GM18517 (cell line): ENCODE results near the gene SPNS2.

Source experiments
- ATAC-seq: cut with Tn5 transposase; IDR thresholded peaks from one replicate; pipeline ENCODE4 v1.9.1; 2021; ENCODE audit warnings: mild to moderate bottlenecking, moderate library complexity; ENCODE audit not compliant: unreplicated experiment

Gene SPNS2

DNA sequence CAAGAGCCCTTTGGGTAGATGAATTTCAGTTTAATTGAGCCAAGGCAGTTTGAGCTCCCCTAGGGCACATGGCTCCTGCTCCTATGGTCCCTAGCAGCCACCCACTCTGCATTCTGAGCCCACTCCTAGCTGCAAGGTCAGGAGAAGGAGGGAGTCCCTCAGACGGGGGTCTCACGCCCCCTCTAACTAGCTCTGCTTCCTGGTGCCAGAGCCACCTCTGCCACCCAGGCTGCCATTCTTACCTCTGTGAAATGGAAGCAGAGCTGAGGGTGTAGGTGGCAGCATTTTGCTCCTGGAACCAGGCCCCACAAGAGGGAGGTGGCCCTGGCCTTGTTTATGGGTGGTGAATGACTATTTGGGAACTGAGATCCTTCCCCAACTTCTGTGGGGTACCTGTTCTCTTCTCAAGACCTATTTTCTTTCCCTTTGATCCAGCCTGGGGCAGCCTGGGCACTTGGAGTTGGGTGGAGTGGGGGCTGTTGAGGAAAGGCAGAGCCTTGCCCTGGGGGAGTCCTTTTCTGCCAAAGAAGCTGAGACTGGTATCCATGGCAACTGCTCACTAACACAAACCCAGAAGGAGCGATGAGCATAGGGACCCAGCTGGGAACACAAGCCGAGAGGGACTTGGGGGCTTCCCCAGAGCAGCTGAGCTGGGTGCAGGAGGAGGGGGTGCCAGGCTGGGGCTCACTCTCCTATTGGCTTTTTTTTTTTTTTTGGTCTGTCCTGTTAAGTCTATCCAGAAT is 4.8 kb downstream of the SPNS2 start:
- ATAC-seq, result no peak

DNA sequence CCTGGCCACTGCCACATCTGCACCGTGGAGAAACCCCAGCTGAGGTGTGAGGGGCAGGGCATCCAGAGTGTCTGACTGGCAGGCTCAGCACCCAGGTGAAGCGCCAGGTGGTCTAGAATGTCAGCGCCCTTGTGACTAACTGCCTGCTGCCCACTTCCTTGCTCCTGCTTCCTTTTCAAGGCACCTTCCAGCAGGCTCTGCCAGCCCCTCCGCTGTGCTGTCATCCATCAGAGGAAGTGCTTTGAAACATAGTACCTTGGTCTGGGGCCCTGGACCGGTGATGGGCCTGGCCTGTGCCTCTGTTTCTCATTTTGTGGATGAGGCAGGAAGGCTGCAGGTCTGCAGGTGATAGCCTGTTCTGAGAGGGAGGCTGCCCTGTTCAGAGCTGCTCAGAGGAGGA is 5.5 kb downstream of the SPNS2 start:
- no peak for ATAC-seq

DNA sequence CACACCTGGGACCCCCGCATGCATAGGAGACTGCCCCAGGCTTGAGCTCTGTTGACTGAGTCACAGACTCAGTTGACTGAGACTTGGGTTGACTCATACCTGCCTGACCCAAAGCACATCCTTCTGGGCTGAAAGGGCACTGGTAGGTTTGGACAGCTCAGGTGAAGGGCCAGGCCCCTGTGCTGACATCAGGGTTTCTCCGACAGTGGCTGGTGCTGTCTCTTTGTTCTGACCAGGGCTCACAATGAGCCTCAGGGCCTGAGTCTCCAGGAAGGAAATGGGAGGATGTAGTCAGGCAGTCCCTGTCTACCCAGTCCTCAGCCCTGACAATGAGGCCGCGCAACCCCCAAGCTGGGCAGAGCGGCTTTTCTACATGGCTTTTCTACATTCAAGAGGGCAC is 6.5 kb downstream of the SPNS2 start:
- no peak for ATAC-seq

DNA sequence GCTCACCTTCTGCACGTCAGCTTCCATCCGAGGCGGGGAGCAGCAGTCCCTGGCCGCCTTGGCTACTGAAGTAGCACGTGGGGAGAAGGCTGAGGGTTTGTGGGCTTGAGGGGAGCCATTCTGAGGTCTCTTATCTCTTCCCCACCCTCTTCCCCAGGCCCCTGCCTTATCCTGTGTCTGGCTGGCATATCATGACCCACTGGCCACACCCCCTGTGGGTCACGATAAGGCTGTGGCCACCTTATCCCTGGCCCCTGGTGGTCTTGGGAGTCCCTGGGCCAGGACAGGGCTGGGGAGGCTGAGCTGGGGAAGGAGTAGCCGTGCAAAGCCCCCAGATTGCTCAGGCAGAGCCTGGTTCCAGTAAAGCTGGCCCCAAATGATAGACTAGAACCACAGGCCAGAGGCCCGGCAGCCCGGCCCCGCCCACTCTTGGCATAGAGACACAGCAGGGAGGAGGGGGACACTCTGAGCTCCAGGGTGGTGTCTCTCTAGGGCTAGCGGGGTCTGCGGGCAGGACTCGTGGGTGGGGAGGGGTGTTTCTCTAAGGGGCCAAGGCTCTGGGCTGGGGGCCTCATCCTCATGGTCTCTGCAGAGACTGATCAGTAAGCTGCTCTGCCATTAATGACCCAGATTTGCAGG is 7.6 kb downstream of the SPNS2 start:
- ATAC-seq, result no peak

DNA sequence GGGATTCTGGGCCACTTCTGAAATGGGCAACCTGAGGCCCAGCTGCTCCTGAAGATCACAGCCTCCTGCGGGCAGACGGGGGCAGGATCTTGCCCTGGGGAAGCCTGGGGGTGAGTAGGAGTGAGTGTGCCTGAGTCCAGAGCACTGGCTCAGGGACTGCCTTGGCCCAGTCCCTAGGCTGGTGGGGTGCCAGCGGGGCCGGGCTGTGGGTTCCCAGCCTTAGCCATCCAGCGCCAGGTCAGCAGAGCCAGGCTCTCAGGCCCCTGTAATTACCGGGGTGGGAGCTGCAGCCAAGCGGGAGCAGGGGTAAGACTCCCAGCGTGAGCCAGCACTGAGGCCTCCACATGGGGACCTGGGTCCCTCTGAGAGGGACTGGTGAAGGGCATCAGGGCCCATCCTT is 8.2 kb downstream of the SPNS2 start:
- no peak for ATAC-seq

DNA sequence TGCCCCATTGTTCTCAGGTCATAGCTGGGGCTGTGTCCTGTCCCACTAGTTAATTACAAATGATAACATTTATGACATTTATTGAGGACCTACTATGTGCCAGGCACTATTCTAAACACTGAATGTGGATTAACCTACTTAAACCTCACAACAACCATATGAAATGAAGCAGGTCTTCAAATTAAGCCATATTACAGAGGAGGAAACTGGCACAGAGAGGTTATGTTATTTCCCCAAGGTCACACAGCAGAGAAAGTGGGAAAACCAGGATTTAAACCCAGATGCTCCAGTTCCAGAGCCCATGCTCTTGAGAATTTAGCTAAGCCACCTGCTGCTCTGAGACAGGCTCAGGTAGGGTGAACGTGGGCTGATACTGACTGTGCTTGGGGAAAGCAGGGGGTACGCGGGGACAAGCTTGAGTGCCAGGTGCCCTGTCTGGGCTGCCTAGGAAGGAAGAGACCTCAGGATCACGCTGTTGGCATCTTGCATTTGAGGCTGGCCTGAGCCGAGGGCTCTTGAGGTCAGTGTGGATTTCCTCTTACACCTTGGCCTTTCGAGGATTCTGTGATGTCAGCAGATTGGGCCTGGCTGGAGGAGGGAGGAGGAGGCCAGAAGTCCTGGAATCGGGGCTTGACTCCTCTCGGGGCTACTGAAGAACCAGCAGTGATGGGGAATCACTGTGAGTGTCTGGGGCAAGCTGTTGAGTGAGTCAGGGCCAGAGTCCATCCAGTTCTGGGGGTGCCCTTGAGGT is 8.9 kb downstream of the SPNS2 start:
- no peak for ATAC-seq

DNA sequence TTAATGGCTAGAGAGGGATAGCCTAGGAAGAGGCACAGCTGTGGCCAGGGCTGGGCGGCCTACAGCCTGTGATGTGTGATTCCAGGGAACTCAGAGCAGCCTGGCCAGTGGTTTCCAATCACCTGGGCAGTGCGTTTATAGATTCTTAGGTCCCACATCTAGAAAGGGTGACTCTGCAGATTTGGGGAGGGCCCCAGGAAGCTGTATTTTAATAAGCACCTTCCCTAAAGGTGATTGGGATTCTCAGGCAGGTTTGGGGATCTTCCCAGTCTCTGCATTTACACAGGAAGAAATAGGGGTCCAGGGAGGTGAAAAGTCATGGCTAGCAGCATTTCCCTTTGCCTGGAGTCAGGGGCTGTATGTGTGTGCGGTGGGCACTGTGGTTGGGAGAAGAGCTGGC is 9.5 kb downstream of the SPNS2 start:
- ATAC-seq, result no peak

DNA sequence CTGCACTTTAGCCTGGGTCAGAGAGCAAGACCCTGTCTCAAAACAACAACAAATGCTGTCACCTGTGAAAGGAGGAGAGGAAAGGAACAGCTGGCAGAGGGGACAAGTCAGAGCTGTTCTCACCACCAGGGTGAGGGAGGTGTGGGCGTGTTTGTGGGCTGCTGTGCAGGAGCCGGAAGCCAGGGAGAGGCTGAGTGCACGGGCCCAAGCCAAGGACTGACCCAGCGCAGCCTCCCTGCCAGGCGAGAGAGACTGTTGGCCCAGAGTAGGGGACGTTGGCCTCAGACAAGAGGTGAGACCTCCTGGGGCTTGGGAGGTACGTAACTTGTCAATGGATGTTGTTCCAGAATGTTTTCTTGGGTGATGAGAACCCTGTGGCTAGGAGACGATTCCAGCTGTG is 10.7 kb downstream of the SPNS2 start:
- no peak for ATAC-seq

DNA sequence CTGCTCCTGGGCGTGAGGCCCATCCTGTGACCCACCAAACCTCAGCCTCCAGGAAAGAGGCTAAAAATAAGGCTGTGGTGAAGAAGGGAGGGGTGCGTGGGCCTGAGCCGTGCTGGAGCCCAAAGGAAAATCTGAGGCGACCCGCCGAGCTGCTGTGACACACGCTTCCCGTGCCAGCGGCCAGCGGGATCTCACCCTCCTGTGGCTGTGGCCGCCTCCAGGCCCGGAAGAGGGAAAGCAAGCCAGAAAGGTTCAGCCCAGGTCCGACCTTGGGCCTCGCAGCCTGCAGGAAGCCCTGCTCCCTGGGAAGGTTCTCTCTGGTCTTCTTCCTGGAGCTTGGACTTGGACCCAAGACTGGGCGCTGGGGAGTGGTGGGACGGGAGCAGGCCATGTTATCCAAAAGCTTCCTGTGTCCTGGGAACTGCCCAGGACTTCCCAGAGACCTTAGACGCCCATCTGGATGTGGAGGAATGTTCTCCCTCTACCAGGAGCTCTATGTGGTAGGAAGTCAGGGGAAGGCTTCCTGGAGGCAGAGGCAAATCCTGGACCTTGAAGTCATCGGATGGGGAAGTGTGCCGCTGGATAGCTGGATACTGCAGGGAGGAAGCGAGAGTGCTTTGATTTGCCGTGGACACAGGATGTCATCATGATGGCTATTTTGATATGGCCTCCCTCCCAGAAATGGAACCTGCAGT is 11.4 kb downstream of the SPNS2 start:
- ATAC-seq, result no peak

DNA sequence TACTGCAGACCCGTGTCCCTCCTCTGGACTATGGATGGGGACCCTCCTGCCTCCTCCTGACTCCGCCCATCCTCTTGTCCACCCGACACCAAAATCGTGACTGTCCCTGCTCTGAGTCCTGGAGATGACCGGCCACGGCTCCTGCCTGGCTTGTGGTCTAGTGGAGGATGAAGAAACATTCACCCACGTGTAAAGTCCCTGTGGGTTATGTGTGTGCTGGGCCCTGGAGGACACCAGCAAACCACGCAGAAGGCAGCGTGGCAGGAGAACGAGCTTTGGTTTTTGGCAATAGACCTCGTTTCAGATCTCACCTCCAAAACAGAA is 11.9 kb downstream of the SPNS2 start:
- no peak for ATAC-seq

DNA sequence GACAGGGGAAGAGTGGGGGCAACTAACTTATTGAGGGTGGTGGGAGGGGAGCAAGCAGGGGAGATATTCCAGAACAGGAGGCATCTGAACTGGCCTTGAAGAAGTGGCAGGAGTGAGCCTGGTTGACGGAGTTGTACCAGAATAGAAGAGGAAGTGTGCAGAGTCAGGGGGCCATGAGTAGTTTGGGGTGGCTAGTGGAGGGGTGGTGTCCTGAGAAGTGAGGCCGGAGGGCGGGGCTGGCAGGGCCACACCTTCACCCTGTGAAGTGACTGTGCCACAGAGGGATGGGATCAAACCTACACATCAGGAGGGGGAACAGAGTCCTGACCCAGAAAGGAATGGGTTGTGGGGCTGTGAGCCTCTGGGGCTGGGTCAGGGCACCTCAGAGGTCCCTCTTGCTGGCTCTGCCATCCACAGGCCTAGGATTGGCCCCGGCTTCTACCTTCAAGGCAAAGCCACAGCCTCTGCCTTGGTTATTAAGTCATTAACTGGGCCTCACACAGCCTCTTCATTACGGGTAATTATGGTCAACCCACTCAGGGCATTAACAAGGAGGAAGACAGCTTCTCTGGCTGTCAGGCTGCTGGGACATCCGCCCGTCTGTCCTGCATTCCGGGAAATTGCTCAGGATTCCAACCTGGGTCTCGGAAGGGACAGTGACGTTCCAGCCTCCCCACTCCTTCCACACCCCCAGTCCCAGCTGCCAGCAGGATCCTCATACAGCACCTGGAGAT is 12.7 kb downstream of the SPNS2 start:
- no peak for ATAC-seq

DNA sequence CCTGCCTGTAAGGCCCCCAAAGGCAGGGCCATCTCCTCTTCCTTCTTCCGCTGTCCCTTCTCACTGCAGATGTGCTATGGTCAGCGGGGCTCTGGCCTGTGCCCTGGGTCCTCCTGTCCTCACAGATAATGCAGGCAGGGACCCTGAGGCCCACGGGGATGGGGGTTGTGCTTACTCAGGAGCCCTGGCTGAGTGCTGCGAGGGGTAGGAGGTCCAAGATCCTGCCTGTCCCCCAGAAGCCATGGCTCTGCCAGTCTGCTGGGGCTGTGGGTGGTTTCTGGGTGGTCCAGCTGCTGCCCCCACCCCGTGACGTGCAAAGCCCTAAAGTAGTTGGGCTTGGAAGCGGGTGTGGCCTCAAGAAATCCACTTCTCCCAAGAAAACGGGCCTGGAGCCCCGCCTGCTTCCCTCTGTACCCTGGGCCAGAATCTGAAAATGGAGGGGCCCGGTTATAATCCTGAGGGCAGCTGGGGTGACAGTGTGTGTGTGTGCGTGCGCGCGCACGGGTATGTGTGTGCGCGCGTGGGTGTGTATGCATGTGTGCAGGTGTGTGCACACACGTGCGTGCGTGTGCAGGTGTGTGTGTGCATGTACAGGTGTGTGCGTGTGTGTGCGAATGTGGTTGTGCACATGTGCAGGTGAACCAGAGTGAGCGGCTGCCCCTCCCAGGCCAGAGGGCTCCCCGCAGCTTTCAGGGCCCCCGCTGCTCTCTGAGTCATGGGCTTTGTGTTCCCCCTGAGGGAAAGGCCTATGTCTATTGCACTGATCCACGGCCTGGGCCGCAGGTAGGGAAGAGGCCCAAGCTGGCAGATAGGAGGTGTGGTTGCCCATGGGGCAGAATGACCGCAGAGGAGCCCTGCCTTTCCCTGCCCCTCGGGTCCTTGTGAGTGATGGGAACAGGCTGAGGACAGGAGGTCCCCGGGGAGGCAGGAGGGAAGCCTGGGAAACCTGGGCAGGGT is 13.8 kb downstream of the SPNS2 start:
- ATAC-seq, result no peak

DNA sequence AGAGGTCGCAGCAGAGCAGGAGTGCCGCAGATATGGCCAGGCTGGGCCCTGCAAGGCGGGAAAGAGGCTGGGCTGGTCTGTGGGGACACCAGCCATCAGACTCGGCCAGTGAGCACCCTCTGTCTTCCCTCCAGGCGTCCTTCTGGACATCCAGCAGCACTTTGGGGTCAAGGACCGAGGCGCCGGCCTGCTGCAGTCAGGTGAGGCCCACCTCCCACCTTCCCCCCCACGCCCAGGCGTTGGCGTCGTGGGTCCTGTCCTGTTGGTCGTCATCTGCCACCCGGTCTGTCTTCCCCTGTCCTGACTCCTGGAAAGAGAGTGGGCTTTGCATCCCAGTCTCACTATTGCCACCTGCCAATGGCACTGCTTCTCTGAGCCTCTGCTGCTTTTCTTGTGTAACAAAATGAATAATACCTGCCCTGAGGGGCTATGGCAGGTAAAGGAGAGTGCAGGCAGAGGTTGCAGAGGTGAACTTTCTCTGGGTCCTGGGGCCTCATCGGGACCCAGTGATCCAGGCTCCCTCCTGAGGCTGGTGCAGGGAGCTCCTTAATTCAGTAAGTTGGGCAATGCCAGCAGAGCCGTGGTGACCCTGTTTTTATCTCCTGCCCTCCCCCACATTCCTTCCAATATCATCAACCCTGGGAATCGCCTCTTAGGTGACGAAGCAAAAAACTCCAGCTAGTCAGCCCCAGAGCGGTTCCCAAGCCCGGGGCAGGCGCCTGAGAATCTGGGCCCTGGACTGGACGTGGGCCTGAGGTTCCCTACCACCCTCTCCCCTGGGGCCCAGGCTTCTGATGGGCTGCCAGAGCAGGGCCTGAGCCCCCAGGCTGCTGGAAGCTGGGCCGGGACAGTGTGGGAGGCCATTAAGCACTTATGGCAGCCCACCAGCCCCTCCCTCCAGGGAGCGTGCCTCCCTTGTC is 14.7 kb downstream of the SPNS2 start:
- no peak for ATAC-seq

DNA sequence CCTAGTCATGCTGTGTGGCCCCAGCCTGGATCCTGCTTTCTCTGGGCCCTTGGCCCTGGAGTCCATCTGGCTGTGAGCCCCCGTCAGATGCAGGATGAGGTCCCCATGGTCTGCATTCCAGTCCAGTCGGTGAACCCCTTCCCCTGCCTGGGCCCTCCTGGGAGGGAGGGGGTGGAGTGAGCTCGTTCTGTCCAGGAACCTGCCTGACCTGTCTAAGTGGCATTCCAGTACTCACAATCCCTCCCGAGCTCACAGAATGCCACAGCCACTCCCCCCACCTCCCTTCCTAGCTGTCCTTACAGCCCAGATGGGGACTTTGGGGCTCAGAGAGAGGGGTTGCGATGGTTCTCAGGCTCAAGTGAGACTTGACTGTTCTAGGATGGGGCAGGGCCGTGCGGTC is 15.5 kb downstream of the SPNS2 start:
- no peak for ATAC-seq

DNA sequence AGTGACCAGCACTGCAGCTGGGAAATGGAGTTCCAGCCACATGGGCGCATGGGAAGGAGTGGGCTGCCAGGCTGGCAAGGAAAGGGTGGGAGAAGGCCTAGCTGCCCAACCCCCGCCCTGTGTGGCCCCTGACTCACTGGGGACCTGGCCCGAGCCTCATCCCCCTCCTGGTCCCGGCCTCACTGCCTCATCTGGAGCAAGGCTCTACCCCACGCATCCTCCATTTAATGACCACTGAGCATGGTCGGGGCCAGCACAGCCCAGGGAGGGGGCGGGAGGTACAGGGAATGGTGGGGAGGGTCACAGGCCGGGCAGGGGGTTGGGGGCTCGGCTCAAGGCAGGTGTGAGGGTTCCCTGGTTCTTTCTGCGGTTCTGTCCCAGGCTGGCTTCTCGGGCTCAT is 16.1 kb downstream of the SPNS2 start:
- no peak for ATAC-seq

DNA sequence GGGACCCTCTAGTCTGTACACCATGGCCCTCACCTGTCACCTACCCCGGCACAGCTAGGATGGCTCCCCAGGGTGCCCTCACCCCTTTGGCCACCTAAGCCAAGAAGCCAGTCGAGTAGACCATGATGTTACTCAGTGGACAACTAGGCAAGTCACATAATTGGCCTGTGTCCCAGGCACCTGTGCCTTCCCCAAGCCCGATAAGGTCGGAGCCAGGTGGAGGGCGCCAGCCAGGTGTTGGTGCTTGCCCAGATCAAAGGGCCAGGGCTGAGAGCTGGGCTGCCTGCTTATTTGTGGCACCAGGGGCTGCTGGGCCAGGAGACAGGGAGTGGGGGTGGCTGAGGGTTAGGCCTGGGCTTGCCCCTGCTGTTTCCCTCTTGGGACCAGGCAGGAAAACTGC is 16.8 kb downstream of the SPNS2 start:
- no peak for ATAC-seq

DNA sequence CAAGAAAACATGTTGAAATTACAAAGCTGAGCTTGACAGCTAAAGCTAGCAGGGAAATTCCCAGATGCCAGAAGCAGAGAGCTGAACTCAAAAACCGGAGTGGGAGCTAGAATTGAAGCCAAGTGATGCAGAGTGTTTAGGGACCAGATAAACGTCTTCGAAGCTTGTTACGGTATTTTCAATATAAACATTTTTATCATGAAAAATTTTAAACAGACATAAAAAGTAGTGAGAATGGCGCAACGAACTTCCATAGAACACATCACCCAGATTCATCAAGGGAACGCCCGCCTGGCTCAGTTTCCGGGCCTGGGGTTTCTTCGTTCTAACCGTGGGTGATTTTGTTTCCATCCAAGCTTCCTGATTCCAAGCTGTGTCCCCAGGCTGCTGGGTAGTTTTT is 18.1 kb downstream of the SPNS2 start:
- ATAC-seq, result no peak

DNA sequence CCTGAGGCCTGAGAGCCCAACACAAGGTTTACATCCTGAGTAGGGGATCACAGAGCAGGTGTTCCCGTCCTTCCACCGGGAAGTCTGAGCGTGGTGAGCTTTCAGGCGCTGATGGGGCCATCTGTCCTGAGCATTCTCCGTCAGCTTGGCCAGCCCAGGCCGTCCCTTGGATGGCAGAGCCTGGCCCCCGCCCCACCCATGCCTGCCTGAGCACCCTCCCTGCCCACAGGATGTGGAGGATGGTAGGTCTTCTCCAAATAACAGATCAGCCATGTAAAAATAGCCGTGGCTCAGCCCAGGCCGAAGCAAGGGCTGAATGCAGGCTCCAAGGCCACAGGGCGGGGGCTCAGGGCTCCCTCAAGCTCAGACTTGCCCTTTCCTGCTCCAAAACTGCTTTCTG is 20.2 kb downstream of the SPNS2 start:
- ATAC-seq, result no peak

DNA sequence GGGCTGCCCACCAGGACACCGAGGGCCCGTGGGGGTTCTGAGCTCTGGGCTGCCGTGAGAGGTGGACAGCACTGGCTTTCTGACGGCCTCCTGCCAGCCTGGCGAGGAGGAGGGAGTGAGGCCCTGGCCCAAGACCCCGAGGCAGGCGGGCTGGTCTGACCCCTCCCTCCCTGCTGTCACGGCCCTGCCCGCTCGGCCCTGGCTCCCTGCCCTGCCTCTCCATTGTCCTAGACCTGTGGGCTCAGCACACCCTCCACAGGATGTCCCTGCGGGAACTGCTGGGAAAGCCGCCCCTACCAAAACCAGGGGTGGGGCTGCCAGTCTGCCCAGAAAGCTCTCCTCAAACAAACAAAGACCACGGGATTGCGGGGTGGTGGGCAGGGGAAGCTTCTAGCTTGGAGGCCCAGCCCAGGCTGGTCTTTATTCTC is 20.7 kb downstream of the SPNS2 start:
- ATAC-seq, result no peak
